Liver (tissue), 9 donors: Measurements from ENCODE around the gene OPN4. TPM values are rescaled to one million over a fixed set of nuclear protein-coding genes. Genes with fewer than 3 reads are reported as not detected.

Experiments used
- DNase-seq: peaks from one replicate; pipeline ENCODE4 v3.0.0-alpha.2; 2017; ENCODE audit warnings: low spot score
- H3K27ac ChIP-seq, 2 donors: one replicate each; pipeline ENCODE4 v1.7.0; 2013; ENCODE audit warnings: inconsistent platforms in 2 of 2, low read length in 2 of 2, control low read depth in 1 of 2, low read depth in 1 of 2, mild to moderate bottlenecking in 1 of 2
- H3K27me3 ChIP-seq, 4 donors: one replicate each; pipeline versions ENCODE4 v1.6.1 to v1.7.0; 2013; ENCODE audit warnings: low read length in 3 of 4, inconsistent platforms in 1 of 4, mild to moderate bottlenecking in 1 of 4, moderate library complexity in 1 of 4; ENCODE audit not compliant: control insufficient read depth in 4 of 4, insufficient read depth in 4 of 4
- H3K36me3 ChIP-seq, 4 donors: one replicate each; pipeline versions ENCODE4 v1.6.1 to v1.7.0; 2013; ENCODE audit warnings: low read length in 3 of 4, mild to moderate bottlenecking in 3 of 4, low read depth in 1 of 4, moderate library complexity in 1 of 4; ENCODE audit not compliant: control insufficient read depth in 4 of 4, insufficient read depth in 3 of 4
- H3K4me1 ChIP-seq, 4 donors: one replicate each; pipeline versions ENCODE4 v1.6.1 to v1.7.0; 2013; ENCODE audit warnings: low read length in 3 of 4, mild to moderate bottlenecking in 3 of 4, moderate library complexity in 1 of 4; ENCODE audit not compliant: control insufficient read depth in 4 of 4, insufficient read depth in 4 of 4
- H3K4me3 ChIP-seq, 3 donors: one replicate each; pipeline versions ENCODE4 v1.6.1 to v1.7.0; 2013; ENCODE audit warnings: low read length in 3 of 3, control low read depth in 1 of 3, low read depth in 1 of 3, mild to moderate bottlenecking in 1 of 3
- H3K9ac ChIP-seq, 2 donors: one replicate each; pipeline ENCODE4 v1.7.0; 2013; ENCODE audit warnings: low read length in 2 of 2, mild to moderate bottlenecking in 2 of 2, moderate library complexity in 2 of 2, control low read depth in 1 of 2, low read depth in 1 of 2
- H3K9me3 ChIP-seq, 4 donors: one replicate each; pipeline versions ENCODE4 v1.6.1 to v1.7.0; 2013; ENCODE audit warnings: low read length in 3 of 4; ENCODE audit not compliant: control insufficient read depth in 4 of 4
- EGR1 ChIP-seq, 2 donors: IDR thresholded peaks; 2 replicates each; pipeline ENCODE4 v1.6.1; 2016 to 2018; ENCODE audit warnings: antibody characterized with exemption in 2 of 2, low read depth in 2 of 2
- FOXA1 ChIP-seq: IDR thresholded peaks from 2 replicates; pipeline ENCODE4 v1.6.1; 2016; ENCODE audit warnings: antibody characterized with exemption
- FOXA2 ChIP-seq: IDR thresholded peaks from 2 replicates; pipeline ENCODE4 v1.6.1; 2016; ENCODE audit warnings: antibody characterized with exemption
- GABPA ChIP-seq, 2 donors: IDR thresholded peaks in 1 of 2; conservative IDR thresholded peaks in 1 of 2; 2 replicates each; pipeline ENCODE4 v1.6.1; 2016; ENCODE audit warnings: antibody characterized with exemption in 2 of 2, mild to moderate bottlenecking in 1 of 2, moderate library complexity in 1 of 2
- JUND ChIP-seq, 2 donors: IDR thresholded peaks; 2 replicates each; pipeline ENCODE4 v1.6.1; 2016; ENCODE audit warnings: antibody characterized with exemption in 2 of 2
- RAD21 ChIP-seq, 2 donors: IDR thresholded peaks; 2 replicates each; pipeline ENCODE4 v1.6.1; 2016; ENCODE audit warnings: antibody characterized with exemption in 2 of 2, mild to moderate bottlenecking in 2 of 2
- RXRA ChIP-seq, 2 donors: IDR thresholded peaks; 2 replicates each; pipeline ENCODE4 v1.6.1; 2017 to 2018; ENCODE audit warnings: antibody characterized with exemption in 2 of 2, mild to moderate bottlenecking in 1 of 2
- SP1 ChIP-seq: IDR thresholded peaks from 2 replicates; pipeline ENCODE4 v1.6.1; 2018; ENCODE audit warnings: antibody characterized with exemption, mild to moderate bottlenecking
- TAF1 ChIP-seq: conservative IDR thresholded peaks from 2 replicates; pipeline ENCODE4 v1.6.1; 2016; ENCODE audit warnings: antibody characterized with exemption, mild to moderate bottlenecking
- YY1 ChIP-seq: IDR thresholded peaks from 2 replicates; pipeline ENCODE4 v1.6.1; 2016; ENCODE audit warnings: antibody characterized with exemption, mild to moderate bottlenecking
- WGBS: extraction: QIAGEN DNeasy Blood & Tissue Kit; methylation state at CpG from one replicate; pipeline ENCODE4 v1.1.7; 2013; 5-methylcytosine and 5-hydroxymethylcytosine counted together
- polyA plus RNA-seq, 2 donors: library from polyadenylated mRNA; stranded (reverse) in 1 of 2; unstranded in 1 of 2; fragments of 200-250 nt in 1 of 2; fragments of >200 nt in 1 of 2; fragmentation: Nextera tagmentation in 1 of 2; extraction: Ambion mirVana in 1 of 2; gene quantifications; one replicate each; pipeline versions ENCODE4 v1.2.1 to v1.2.3, GENCODE V29; 2013 to 2015
- total RNA-seq, 2 donors: library from RNA; depleted of rRNA; stranded (reverse); fragments of >200 nt; gene quantifications; one replicate each; pipeline ENCODE4 v1.2.3, GENCODE V29; 2014
- TF ChIP-seq, protein P1 (sequence below): IDR thresholded peaks from 2 replicates; pipeline ENCODE4 v1.6.1; 2016; ENCODE audit warnings: antibody characterized with exemption, mild to moderate bottlenecking
- TF ChIP-seq, protein P2 (sequence below): fragments of 150-350 bp; IDR thresholded peaks from 2 replicates; pipeline ENCODE4 v1.5.1; 2017; ENCODE audit warnings: improper control_type of control experiment, low read depth, low read length; ENCODE audit not compliant: missing input control
- TF ChIP-seq, protein P3 (sequence below): IDR thresholded peaks from 2 replicates; pipeline ENCODE4 v1.6.1; 2016; ENCODE audit warnings: antibody characterized with exemption
- TF ChIP-seq, protein P4 (sequence below): IDR thresholded peaks from 2 replicates; pipeline ENCODE4 v1.6.1; 2016; ENCODE audit warnings: antibody characterized with exemption
- TF ChIP-seq, protein P5 (sequence below): IDR thresholded peaks from 2 replicates; pipeline ENCODE4 v1.6.1; 2016; ENCODE audit warnings: antibody characterized with exemption
- donor health status: healthy.
- donor health status: healthy.
- donor health status: healthy.
- donor health status: healthy.
- donor health status: healthy.

OPN4 gene
- total and polyA plus RNA-seq, 4 donors, result not detected

DNA sequence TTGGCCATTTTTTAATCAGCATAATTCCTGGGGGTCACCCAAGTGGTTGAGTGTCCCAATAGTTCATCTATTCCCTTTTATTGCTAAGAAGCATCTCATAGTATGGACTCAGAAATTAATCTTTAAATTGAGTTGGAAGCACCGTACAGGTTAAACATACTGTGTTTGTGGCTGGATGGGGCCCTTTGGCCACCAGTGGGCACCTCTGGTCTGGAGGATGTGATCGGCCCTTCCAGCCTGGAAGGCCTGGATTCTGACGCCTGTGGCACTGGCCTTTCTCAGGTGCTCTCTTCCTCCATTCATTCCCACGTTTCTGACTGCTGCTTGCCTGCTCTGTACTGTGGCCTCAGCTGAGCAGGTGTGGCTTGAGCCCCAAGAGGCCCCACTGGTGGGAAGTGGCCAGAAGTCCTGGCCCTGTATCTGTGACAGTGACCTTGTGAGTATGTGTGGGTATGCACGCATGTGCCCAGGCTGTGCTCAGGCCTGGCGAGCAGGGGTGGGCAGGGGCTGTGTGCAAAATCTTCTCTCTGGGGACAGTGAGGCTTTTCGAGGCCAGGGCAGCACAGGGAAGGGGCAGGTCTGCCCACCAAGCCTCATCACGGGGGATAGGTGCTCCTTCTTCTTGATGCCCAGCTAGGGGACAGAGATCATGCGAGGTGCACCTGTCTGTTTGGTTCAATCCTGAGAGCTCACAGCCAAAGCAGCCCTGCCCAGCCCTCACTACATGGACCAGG lies 44.0 kb downstream of the OPN4 start:
- Histone ChIP-seq H3K9me3 (no peaks in the 10 kb centered on the region), H3K36me3 (no peaks in the 10 kb centered on the region), H3K27ac (no peak overlapping the region), H3K9ac (no peak overlapping the region), H3K4me3 (no peak overlapping the region), H3K4me1 (no peaks in the 10 kb centered on the region), H3K27me3 (no peaks in the 10 kb centered on the region)
- 85% methylated on average over 9 of the region's 9 CpGs for WGBS
- no peak for DNase-seq
- TF ChIP-seq, protein P1, sequence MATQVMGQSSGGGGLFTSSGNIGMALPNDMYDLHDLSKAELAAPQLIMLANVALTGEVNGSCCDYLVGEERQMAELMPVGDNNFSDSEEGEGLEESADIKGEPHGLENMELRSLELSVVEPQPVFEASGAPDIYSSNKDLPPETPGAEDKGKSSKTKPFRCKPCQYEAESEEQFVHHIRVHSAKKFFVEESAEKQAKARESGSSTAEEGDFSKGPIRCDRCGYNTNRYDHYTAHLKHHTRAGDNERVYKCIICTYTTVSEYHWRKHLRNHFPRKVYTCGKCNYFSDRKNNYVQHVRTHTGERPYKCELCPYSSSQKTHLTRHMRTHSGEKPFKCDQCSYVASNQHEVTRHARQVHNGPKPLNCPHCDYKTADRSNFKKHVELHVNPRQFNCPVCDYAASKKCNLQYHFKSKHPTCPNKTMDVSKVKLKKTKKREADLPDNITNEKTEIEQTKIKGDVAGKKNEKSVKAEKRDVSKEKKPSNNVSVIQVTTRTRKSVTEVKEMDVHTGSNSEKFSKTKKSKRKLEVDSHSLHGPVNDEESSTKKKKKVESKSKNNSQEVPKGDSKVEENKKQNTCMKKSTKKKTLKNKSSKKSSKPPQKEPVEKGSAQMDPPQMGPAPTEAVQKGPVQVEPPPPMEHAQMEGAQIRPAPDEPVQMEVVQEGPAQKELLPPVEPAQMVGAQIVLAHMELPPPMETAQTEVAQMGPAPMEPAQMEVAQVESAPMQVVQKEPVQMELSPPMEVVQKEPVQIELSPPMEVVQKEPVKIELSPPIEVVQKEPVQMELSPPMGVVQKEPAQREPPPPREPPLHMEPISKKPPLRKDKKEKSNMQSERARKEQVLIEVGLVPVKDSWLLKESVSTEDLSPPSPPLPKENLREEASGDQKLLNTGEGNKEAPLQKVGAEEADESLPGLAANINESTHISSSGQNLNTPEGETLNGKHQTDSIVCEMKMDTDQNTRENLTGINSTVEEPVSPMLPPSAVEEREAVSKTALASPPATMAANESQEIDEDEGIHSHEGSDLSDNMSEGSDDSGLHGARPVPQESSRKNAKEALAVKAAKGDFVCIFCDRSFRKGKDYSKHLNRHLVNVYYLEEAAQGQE, result no peak
- TF ChIP-seq YY1 (no peak), RAD21 (IDR thresholded peaks at IDR 0.05) (peak in 1 of 2 donors; percentile 33), FOXA1 (no peak), RXRA (IDR thresholded peaks at IDR 0.05) (no peak), EGR1 (IDR thresholded peaks at IDR 0.05; ENCODE audit: low read depth in 2 of 2) (no peak)
- TF ChIP-seq, protein P2, sequence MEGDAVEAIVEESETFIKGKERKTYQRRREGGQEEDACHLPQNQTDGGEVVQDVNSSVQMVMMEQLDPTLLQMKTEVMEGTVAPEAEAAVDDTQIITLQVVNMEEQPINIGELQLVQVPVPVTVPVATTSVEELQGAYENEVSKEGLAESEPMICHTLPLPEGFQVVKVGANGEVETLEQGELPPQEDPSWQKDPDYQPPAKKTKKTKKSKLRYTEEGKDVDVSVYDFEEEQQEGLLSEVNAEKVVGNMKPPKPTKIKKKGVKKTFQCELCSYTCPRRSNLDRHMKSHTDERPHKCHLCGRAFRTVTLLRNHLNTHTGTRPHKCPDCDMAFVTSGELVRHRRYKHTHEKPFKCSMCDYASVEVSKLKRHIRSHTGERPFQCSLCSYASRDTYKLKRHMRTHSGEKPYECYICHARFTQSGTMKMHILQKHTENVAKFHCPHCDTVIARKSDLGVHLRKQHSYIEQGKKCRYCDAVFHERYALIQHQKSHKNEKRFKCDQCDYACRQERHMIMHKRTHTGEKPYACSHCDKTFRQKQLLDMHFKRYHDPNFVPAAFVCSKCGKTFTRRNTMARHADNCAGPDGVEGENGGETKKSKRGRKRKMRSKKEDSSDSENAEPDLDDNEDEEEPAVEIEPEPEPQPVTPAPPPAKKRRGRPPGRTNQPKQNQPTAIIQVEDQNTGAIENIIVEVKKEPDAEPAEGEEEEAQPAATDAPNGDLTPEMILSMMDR, result no peak
- TF ChIP-seq, protein P3, sequence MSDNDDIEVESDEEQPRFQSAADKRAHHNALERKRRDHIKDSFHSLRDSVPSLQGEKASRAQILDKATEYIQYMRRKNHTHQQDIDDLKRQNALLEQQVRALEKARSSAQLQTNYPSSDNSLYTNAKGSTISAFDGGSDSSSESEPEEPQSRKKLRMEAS, result no peak

DNA sequence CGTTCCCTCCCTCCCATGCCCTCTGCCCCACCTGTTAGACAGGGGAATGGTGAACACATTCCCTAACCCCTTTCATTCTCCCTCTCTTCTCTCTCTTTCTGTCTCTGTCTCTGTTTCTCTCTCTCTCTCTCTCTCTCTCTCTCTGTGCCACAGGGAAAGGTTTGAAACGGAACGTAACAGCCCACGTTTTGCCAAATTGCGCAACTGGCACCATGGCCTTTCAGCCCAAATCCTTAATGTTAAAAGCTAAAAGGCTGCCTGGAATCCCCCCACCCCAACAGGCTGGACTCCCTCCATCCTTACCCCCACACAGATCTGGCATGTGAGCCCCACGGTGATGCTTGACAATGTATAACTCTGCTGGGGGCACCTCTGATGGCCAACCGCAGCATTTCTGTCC lies 44.8 kb downstream of the OPN4 start:
- no peak overlapping the region for H3K27ac ChIP-seq
- 73% methylated on average over 7 of the region's 7 CpGs for WGBS

More for the DNA sequence above, 44.8 kb downstream of the OPN4 start:
- TF ChIP-seq, protein P4, sequence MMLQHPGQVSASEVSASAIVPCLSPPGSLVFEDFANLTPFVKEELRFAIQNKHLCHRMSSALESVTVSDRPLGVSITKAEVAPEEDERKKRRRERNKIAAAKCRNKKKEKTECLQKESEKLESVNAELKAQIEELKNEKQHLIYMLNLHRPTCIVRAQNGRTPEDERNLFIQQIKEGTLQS, result no peak
- no peak for TF ChIP-seq SP1
- TF ChIP-seq, protein P2, result no peak
- no peak for TF ChIP-seq TAF1
- no peak for TF ChIP-seq RAD21 (IDR thresholded peaks at IDR 0.05)
- TF ChIP-seq, protein P5, sequence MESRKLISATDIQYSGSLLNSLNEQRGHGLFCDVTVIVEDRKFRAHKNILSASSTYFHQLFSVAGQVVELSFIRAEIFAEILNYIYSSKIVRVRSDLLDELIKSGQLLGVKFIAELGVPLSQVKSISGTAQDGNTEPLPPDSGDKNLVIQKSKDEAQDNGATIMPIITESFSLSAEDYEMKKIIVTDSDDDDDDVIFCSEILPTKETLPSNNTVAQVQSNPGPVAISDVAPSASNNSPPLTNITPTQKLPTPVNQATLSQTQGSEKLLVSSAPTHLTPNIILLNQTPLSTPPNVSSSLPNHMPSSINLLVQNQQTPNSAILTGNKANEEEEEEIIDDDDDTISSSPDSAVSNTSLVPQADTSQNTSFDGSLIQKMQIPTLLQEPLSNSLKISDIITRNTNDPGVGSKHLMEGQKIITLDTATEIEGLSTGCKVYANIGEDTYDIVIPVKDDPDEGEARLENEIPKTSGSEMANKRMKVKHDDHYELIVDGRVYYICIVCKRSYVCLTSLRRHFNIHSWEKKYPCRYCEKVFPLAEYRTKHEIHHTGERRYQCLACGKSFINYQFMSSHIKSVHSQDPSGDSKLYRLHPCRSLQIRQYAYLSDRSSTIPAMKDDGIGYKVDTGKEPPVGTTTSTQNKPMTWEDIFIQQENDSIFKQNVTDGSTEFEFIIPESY, result no peak
- no peak for TF ChIP-seq JUND (IDR thresholded peaks at IDR 0.05)
- no peak for TF ChIP-seq YY1
- TF ChIP-seq RXRA (IDR thresholded peaks at IDR 0.05), result no peak
- no peak for TF ChIP-seq GABPA (IDR thresholded peaks at IDR 0.05 in 1 of 2, conservative IDR thresholded peaks at IDR 0.05 in 1 of 2)
- no peak for TF ChIP-seq FOXA1
- TF ChIP-seq, protein P3, result no peak
- no peak for TF ChIP-seq FOXA2
- no peak for TF ChIP-seq EGR1 (IDR thresholded peaks at IDR 0.05; ENCODE audit: low read depth in 2 of 2)
- TF ChIP-seq, protein P1, result no peak
- H3K4me1 ChIP-seq, result no peaks in the 10 kb centered on the region
- no peaks in the 10 kb centered on the region for H3K36me3 ChIP-seq
- no peaks in the 10 kb centered on the region for H3K9me3 ChIP-seq
- DNase-seq, result no peak
- no peak overlapping the region for H3K4me3 ChIP-seq
- H3K27me3 ChIP-seq, result no peaks in the 10 kb centered on the region
- H3K9ac ChIP-seq, result no peak overlapping the region
